ENCODE measurements around the gene UBLCP1.
"Not testable (repeated sequence)": the region's sequence is repeated elsewhere in the genome, so short reads cannot be mapped to it uniquely, and the experiment has no call there.

The UBLCP1 gene

DNA sequence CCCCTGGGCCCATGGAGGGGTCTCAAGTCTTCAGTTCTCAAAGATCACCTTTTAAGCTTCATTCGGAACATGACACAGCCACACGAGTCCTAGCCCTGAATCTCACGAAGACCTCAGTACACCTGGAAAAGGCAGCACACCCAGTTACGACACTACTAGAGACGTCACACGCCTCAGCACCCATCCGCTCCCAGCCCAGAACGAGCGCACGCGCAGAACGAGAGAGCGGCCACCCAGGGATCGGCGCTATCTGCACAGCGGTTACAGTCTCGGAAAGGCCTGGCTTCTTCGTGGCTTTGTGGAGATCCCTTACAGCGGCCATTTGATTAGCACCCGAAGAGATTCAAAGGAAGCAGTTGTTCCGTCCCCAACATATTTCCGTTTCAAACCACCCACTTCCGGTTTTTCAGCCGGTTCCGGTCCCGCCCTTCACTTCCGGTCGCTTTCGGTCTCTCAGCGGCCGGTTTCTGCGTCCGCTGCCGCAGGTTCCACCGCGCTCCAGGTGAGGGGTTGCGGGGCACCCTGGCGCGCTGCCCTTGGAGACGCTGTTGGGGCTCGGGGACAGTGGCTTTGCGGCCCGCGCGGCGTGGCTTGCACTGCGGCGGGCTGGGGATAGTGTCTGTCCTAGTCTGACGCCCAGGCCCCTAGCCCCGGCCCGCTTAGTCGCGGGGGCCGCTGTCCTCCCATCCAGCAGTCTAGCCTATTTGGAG lies at the start of gene UBLCP1:
Gene UBLCP1 (plus strand): TSS at position 432 of the 710 bp plus-strand sequence. CDS start 5,626 bp downstream, outside the sequence.
- in situ Hi-C loops (cut with MboI; ENCODE audit: low sequenced_read_pairs), result no loop called here

GRCh38 chr5:159214486-159215271 lies 48.4 kb upstream of the UBLCP1 start:
- in situ Hi-C loops (cut with MboI; ENCODE audit: low sequenced_read_pairs), result no loop called here

DNA sequence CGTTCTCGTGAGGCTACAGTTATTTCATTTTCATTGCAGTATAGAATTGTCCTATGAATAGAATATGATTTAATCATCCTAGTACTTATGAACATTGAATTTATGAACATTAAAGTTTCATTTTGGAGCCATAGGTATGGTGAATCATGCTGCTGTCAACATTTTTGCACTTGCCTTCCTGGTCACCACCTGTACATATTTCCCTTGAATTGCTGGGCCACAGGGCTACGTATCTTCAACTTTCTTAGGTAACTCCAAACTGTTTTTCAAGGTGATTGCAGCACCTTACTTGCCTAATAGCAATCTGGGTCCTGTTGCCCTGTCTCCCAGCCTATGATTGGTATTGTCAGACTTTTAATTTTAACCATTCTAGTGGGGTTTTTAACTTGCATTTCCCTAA lies 47.2 kb upstream of the UBLCP1 start:
- in situ Hi-C loops (cut with MboI; ENCODE audit: low sequenced_read_pairs), result no loop called here

GRCh38 chr5:159216454-159216853 lies 46.6 kb upstream of the UBLCP1 start:
- in situ Hi-C loops (cut with MboI; ENCODE audit: low sequenced_read_pairs), result no loop called here

GRCh38 chr5:159217236-159217635 lies 45.9 kb upstream of the UBLCP1 start:
- in situ Hi-C loops (cut with MboI; ENCODE audit: low sequenced_read_pairs), result no loop called here

- in situ Hi-C loops (cut with MboI; ENCODE audit: low sequenced_read_pairs), result no loop called here
Measured at GRCh38 chr5:159218595-159219023, 44.5 kb upstream of the UBLCP1 start.

GRCh38 chr5:159220206-159220605 lies 42.9 kb upstream of the UBLCP1 start:
- in situ Hi-C loops (cut with MboI; ENCODE audit: low sequenced_read_pairs), result no loop called here

GRCh38 chr5:159223469-159223868 lies 39.6 kb upstream of the UBLCP1 start:
- in situ Hi-C loops (cut with MboI; ENCODE audit: low sequenced_read_pairs), result no loop called here

DNA sequence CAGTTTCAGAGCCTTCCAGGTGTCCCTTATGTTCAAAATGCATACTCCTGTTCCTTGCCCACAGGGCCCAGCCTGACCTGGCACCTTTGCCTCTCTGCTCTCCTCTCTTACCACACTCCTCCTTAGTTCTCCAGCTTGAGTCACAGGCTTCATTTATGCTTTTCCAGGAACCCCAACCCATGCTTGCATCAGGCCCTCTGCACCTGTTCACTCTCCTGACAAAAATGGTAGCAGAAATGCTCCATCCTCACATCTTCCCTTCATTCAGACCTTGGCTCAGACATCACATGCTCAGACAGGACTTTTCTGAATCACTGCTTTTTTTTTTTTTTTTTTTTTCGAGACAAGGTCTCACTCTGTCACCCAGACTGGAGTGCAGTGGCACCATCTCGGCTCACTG lies 38.6 kb upstream of the UBLCP1 start:
- in situ Hi-C loops (cut with MboI; ENCODE audit: low sequenced_read_pairs), result no loop called here

DNA sequence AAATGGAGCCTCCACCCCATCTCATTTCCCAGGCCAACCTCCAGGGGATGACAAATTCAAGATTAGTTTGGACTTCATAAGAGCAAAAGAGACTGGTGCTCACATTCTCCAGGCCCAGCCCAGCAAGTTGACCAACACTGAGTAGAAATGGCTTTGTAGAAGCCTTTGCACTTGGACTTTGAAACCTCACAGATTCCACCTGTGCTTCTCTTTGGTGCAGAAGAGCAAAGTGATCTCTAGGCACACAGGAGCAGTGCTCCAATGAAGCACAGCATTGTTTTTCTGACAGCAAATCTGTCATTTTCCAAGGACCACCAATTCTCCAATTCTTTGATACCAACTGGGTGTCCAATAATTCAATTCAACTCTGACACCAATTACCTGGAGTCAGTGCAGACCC lies 36.6 kb upstream of the UBLCP1 start:
- in situ Hi-C loops (cut with MboI; ENCODE audit: low sequenced_read_pairs), result no loop called here

- in situ Hi-C loops (cut with MboI; ENCODE audit: low sequenced_read_pairs), result no loop called here
Measured at GRCh38 chr5:159227452-159227851, 35.6 kb upstream of the UBLCP1 start.

DNA sequence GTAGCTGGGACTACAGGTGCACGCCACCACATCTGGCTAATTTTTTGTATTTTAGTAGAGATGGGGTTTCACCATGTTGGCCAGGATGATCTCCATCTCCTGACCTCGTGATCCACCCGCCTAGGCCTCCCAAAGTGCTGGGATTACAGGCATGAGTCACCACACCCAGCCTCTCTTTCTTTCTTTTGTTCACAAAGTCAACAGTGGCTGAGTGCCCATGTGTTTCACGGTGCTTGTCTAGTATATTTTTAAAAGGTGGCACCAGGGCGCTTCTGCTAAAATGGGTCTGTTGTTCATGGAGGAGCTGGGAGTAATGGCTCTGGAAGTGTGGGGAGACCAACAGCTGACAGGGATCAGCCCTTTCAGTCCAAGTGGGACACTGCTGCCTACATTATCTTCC lies 35.0 kb upstream of the UBLCP1 start:
- in situ Hi-C loops (cut with MboI; ENCODE audit: low sequenced_read_pairs), result not testable (repeated sequence)

GRCh38 chr5:159230657-159231056 lies 32.4 kb upstream of the UBLCP1 start:
- in situ Hi-C loops (cut with MboI; ENCODE audit: low sequenced_read_pairs), result no loop called here

- in situ Hi-C loops (cut with MboI; ENCODE audit: low sequenced_read_pairs), result no loop called here
Measured at GRCh38 chr5:159231167-159231566, 31.9 kb upstream of the UBLCP1 start.

DNA sequence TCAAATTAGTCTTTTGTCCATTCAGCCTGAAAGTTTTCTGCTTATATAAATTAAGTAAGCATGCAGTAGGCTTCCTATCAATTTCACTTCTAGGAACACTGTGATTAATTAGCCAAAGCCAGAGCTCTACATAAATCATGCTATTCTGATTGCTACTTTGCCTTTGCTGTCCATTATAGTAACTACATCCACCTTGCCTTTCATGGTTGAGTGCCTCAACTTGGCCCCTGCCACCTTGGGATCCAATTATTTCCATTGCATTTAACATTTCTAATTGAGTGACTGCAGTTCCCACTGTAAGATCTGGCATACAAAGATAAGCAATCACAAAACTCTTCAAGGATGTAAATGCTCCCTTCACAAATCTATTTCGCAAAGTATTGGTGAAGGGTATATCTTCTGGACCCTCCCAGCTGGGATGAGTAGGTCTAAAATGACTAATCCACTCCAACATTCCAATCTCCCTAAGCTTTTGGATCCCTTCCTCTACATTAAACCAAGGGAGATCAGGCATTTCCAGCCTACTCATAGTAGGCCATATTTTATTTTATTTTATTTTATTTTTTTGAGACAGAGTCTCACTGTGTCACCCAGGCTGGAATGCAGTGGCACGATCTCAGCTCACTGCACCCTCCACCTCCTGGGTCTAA lies 27.1 kb upstream of the UBLCP1 start:
- in situ Hi-C loops (cut with MboI; ENCODE audit: low sequenced_read_pairs), result not testable (repeated sequence)

- in situ Hi-C loops (cut with MboI; ENCODE audit: low sequenced_read_pairs), result no loop called here
Measured at GRCh38 chr5:159240301-159240870, 22.7 kb upstream of the UBLCP1 start.

DNA sequence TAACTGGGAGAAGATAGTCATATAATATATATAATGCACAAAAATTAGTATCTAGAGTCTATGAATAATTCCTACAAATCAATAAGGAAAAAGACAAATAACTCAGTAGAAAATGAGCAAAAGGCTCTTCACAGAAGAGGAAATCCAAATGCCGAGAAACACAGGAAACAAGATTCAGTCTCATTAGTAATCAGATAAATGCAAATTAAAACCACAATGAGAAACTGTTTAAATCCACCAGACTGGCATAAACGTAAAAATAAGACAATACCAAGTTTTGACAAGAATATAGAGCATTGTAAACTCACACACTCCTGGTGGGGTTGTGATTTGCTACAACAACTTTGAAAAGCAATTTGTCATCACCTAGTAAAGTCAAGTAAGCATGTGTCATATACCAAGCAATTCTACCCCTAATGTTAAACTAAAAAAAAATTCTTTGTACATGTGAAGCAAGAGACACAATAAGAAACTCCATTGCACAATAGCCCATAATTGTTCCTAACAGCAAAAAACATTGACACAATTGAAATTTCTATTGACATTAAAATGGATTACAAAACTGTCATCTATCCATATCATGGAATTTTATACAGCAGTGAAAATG lies 21.0 kb upstream of the UBLCP1 start:
- in situ Hi-C loops (cut with MboI; ENCODE audit: low sequenced_read_pairs), result no loop called here

DNA sequence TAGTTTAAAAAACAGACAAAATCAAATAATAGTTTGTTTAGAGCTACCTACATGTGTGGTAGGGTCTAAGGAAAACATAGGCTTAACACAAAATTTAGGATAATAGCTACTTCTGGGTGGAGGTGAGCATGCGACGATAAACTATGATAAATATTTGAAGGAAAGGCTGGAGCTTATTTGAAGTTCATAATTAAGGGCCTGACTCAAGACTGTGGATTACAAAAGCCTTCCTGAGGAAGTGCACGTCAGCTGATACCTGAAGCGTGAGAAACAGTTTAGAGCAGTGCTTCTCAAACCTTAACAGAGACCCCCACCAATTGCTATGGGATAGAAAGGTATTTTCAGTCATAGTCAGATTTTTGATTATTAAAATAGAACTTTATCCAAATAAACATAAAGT lies 20.4 kb upstream of the UBLCP1 start:
- in situ Hi-C loops (cut with MboI; ENCODE audit: low sequenced_read_pairs), result no loop called here

DNA sequence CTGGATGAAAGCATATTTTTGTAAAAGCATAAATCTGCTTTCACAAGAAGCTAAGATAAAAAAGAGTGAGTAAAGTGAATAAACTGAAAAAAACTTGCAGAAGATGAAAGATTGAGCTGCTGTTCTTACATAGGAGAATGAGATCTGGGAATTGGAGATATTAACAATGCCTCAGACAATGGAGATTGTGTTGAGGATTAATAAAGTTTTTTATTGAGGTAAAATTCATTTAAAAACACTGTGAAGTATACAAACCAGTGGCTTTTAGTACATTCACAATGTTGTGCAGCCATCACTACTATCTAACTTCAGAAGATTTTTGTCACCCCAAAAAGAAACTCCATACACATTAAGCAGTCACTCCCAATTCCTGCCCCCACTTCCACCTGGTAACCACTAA lies 19.7 kb upstream of the UBLCP1 start:
- in situ Hi-C loops (cut with MboI; ENCODE audit: low sequenced_read_pairs), result no loop called here

DNA sequence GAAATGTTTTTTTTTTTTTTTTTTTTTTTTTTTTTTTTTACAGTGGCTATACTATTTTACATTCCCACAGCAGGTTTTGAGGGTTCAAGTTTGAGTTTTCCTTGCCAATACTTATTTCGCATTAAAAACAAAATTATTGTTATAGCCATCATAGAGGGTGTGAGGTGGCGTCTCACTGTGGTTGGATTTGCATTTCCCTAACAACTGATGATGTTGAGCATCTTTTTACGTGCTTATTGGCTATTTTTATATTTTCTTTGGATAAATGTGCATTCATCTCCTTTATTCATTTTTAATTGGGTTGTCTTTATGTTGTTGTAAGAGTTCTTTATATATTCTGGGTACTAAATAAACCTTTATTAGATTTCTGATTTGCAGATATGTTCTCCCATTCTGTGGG lies 18.9 kb upstream of the UBLCP1 start:
- in situ Hi-C loops (cut with MboI; ENCODE audit: low sequenced_read_pairs), result no loop called here

- in situ Hi-C loops (cut with MboI; ENCODE audit: low sequenced_read_pairs), result no loop called here
Measured at GRCh38 chr5:159244890-159245289, 18.2 kb upstream of the UBLCP1 start.
